Measurements from ENCODE around the gene PPHLN1.

DNA sequence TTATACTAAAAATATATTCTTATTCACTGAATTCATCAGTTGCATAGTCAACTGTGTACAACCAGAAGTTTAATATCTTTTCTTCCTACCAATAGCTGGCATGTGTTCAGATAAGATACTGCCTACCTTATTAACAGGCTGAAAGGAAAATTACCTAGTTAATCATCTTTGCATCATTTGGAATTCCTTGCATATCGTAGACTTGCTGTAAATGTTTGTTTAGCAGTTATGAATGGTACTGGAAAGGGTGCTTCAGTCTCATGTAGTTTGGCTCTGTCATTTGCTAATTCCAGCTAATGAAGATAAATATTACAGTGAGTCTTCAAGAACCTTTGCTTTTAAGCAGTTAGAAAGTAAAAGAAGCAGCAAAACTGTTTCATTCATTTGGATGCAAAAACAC, 84.4 kb downstream of the PPHLN1 start:
- no peak for TF ChIP-seq POLR2A (IDR thresholded peaks at IDR 0.05)
- TF ChIP-seq, protein P1, sequence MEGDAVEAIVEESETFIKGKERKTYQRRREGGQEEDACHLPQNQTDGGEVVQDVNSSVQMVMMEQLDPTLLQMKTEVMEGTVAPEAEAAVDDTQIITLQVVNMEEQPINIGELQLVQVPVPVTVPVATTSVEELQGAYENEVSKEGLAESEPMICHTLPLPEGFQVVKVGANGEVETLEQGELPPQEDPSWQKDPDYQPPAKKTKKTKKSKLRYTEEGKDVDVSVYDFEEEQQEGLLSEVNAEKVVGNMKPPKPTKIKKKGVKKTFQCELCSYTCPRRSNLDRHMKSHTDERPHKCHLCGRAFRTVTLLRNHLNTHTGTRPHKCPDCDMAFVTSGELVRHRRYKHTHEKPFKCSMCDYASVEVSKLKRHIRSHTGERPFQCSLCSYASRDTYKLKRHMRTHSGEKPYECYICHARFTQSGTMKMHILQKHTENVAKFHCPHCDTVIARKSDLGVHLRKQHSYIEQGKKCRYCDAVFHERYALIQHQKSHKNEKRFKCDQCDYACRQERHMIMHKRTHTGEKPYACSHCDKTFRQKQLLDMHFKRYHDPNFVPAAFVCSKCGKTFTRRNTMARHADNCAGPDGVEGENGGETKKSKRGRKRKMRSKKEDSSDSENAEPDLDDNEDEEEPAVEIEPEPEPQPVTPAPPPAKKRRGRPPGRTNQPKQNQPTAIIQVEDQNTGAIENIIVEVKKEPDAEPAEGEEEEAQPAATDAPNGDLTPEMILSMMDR (IDR thresholded peaks at IDR 0.05), result no peak

Measured in Peyer's patch (tissue), 4 donors.